Keratinocyte (primary cell): Measurements from ENCODE around the gene VPREB1. TPM values are rescaled to one million over a fixed set of nuclear protein-coding genes. Genes with fewer than 3 reads are reported as not detected.

Experiments
- DNase-seq: peaks from one replicate; pipeline ENCODE4 v3.0.0-alpha.2; 2011; ENCODE audit warnings: low read depth, missing footprints, low spot score
- FAIRE-seq: peaks from 2 replicates; lab custom pipeline; 2011; peaks lifted over from hg19 to GRCh38; lab: Jason Lieb, UNC
- H2AFZ ChIP-seq: 2 replicates; pipeline ENCODE4 v1.6.0; 2012; ENCODE audit warnings: low read length, control low read depth, inconsistent platforms; ENCODE audit not compliant: control insufficient read depth
- H3K27ac ChIP-seq: 2 replicates; pipeline ENCODE4 v1.5.1; 2011; ENCODE audit warnings: low read length; ENCODE audit not compliant: control insufficient read depth, insufficient read depth
- H3K27me3 ChIP-seq: 3 replicates; pipeline ENCODE4 v1.6.0; 2011; ENCODE audit warnings: low read length; ENCODE audit not compliant: control insufficient read depth, insufficient read depth; ENCODE audit errors: extremely low read depth
- H3K36me3 ChIP-seq, 2 experiments: 2 replicates in 1 of 2; 3 replicates in 1 of 2; pipeline ENCODE4 v1.5.1; 2011; ENCODE audit warnings: low read length in 2 of 2, mild to moderate bottlenecking in 1 of 2; ENCODE audit not compliant: control insufficient read depth in 2 of 2, insufficient read depth in 2 of 2; ENCODE audit errors: extremely low read depth in 1 of 2
- H3K4me1 ChIP-seq: 3 replicates; pipeline ENCODE4 v1.5.1; 2011; ENCODE audit warnings: low read length; ENCODE audit not compliant: control insufficient read depth, insufficient read depth; ENCODE audit errors: extremely low read depth
- H3K4me2 ChIP-seq: 3 replicates; pipeline ENCODE4 v1.6.0; 2011; ENCODE audit warnings: low read depth, low read length; ENCODE audit not compliant: control insufficient read depth, insufficient read depth; ENCODE audit errors: extremely low read depth
- H3K4me3 ChIP-seq, 3 experiments: fragments of 200-600 bp in 1 of 3; sonication (generic) in 1 of 3; 2 replicates in 2 of 3; 3 replicates in 1 of 3; pipeline ENCODE4 v1.5.1; 2011 to 2016; ENCODE audit warnings: low read length in 3 of 3, mild to moderate bottlenecking in 3 of 3, control low read depth in 2 of 3, inconsistent platforms in 1 of 3, low read depth in 1 of 3, mixed read lengths in 1 of 3, mixed run types in 1 of 3, moderate library complexity in 1 of 3; ENCODE audit not compliant: control insufficient read depth in 2 of 3, insufficient read depth in 2 of 3; ENCODE audit errors: extremely low read depth in 1 of 3
- H3K79me2 ChIP-seq: 2 replicates; pipeline ENCODE4 v1.6.0; 2012; ENCODE audit warnings: low read length; ENCODE audit not compliant: control insufficient read depth, insufficient read depth
- H3K9ac ChIP-seq: 3 replicates; pipeline ENCODE4 v1.6.0; 2011; ENCODE audit warnings: low read length; ENCODE audit not compliant: control insufficient read depth, insufficient read depth; ENCODE audit errors: extremely low read depth
- H3K9me1 ChIP-seq: 3 replicates; pipeline ENCODE4 v1.6.0; 2011; ENCODE audit warnings: low read length; ENCODE audit not compliant: control insufficient read depth, insufficient read depth; ENCODE audit errors: extremely low read depth
- H3K9me3 ChIP-seq: 2 replicates; pipeline ENCODE4 v1.5.1; 2012; ENCODE audit warnings: low read depth, low read length; ENCODE audit not compliant: control insufficient read depth
- H4K20me1 ChIP-seq: 3 replicates; pipeline ENCODE4 v1.6.0; 2011; ENCODE audit warnings: low read length; ENCODE audit not compliant: control insufficient read depth, insufficient read depth; ENCODE audit errors: extremely low read depth
- CTCF ChIP-seq, 3 experiments: IDR thresholded peaks in 1 of 3; conservative IDR thresholded peaks in 1 of 3; optimal IDR thresholded peaks in 1 of 3; 2 replicates in 2 of 3; 3 replicates in 1 of 3; pipeline versions ENCODE3 to v1.5.1; 2011; ENCODE audit warnings: low read length in 3 of 3, mild to moderate bottlenecking in 3 of 3, moderate library complexity in 2 of 3, control low read depth in 1 of 3, inconsistent platforms in 1 of 3; ENCODE audit not compliant: insufficient read depth in 2 of 3; ENCODE audit errors: extremely low read depth in 1 of 3
- EZH2 ChIP-seq: IDR thresholded peaks from one replicate; pipeline ENCODE4 v1.6.1; 2012; ENCODE audit warnings: inconsistent platforms, mild to moderate bottlenecking, low read length, moderate library complexity
- dilution Hi-C: fragments of 300-500 bp; cut with MboI; formaldehyde crosslinking; loops from one replicate; pipeline ENCODE4 v1.7.0; 2020; ENCODE audit warnings: low sequenced_read_pairs; ENCODE audit not compliant: extremely low pct_ligation_motif_present
- polyA plus RNA-seq, 5 experiments: library from polyadenylated mRNA; depleted of rRNA in 3 of 5; stranded (reverse) in 3 of 5; stranded (forward) in 1 of 5; unstranded in 1 of 5; fragments of >200 nt; gene quantifications; 1 replicate in 1 of 5; 2 replicates in 3 of 5; 3 replicates in 1 of 5; pipeline versions ENCODE4 v1.2.1 to v1.2.3, GENCODE V29; 2011 to 2012; ENCODE audit warnings: missing spikeins in 2 of 5, low read depth in 1 of 5, low replicate concordance in 1 of 5

VPREB1 gene
- polyA plus RNA-seq, 1 donor (not counting 4 experiments of a cell fraction or from before 2014, with no cell fraction given), result not detected

GRCh38 chr22:22242488-22242887 lies 2.1 kb upstream of the VPREB1 start:
- H3K9ac ChIP-seq, result no peak overlapping the region
- dilution Hi-C loops, result no loop called here
- no peak for FAIRE-seq

GRCh38 chr22:22243033-22243680 lies 1.4 kb upstream of the VPREB1 start:
- Histone ChIP-seq H3K9me3 (no peaks in the 10 kb centered on the region), H2AFZ (no peak overlapping the region), H4K20me1 (no peaks in the 10 kb centered on the region), H3K4me2 (no peak overlapping the region), H3K79me2 (no peaks in the 10 kb centered on the region), H3K9me1 (no peaks in the 10 kb centered on the region), H3K4me1 (no peaks in the 10 kb centered on the region), H3K27ac (no peak overlapping the region), H3K36me3 (no peaks in the 10 kb centered on the region), H3K4me3 (no peak overlapping the region), H3K9ac (no peak overlapping the region), H3K27me3 (peaks cover 16% of the 10 kb centered on the region)
- dilution Hi-C loops, result no loop called here
- FAIRE-seq (no peak), DNase-seq (no peak)
- TF ChIP-seq EZH2, result no peak
- no peak for TF ChIP-seq CTCF (optimal IDR thresholded peaks at IDR 0.05 in 1 of 3, IDR thresholded peaks at IDR 0.05 in 1 of 3, conservative IDR thresholded peaks at IDR 0.05 in 1 of 3; ENCODE audit: extremely low read depth in 1 of 3, insufficient read depth in 2 of 3, low read length in 3 of 3)

More at GRCh38 chr22:22242488-22242887, 2.1 kb upstream of the VPREB1 start:
- no peak for DNase-seq
- H3K4me3 ChIP-seq, result no peak overlapping the region
- H4K20me1 ChIP-seq, result no peaks in the 10 kb centered on the region
- no peak overlapping the region for H3K27ac ChIP-seq
- no peak overlapping the region for H2AFZ ChIP-seq
- H3K36me3 ChIP-seq, result no peaks in the 10 kb centered on the region
- H3K79me2 ChIP-seq, result no peaks in the 10 kb centered on the region
- H3K4me2 ChIP-seq, result no peak overlapping the region
- H3K9me3 ChIP-seq, result no peaks in the 10 kb centered on the region
- H3K27me3 ChIP-seq, result peaks cover 16% of the 10 kb centered on the region
- TF ChIP-seq CTCF (optimal IDR thresholded peaks at IDR 0.05 in 1 of 3, IDR thresholded peaks at IDR 0.05 in 1 of 3, conservative IDR thresholded peaks at IDR 0.05 in 1 of 3; ENCODE audit: extremely low read depth in 1 of 3, insufficient read depth in 2 of 3, low read length in 3 of 3) (no peak), EZH2 (no peak)
- H3K9me1 ChIP-seq, result no peaks in the 10 kb centered on the region
- no peaks in the 10 kb centered on the region for H3K4me1 ChIP-seq
